K562 (cell line): Measurements from ENCODE around the gene FITM2.

Experiments used
- C11orf30 ChIP-seq: fragments of 450-650 bp; IDR thresholded peaks from 2 replicates; pipeline ENCODE4 v1.6.1; 2016; ENCODE audit warnings: low read depth, mild to moderate bottlenecking
- CREM ChIP-seq: IDR thresholded peaks from 2 replicates; pipeline ENCODE4 v1.6.1; 2014; ENCODE audit warnings: antibody characterized with exemption, low read depth
- CTCF ChIP-seq, 3 experiments: IDR thresholded peaks in 2 of 3; conservative IDR thresholded peaks in 1 of 3; 2 replicates each; pipeline ENCODE4 v1.5.1; 2011 to 2012; ENCODE audit warnings: low read length in 3 of 3, mild to moderate bottlenecking in 3 of 3, control low read depth in 2 of 3, improper control_type of control experiment in 1 of 3, inconsistent platforms in 1 of 3, low read depth in 1 of 3, mixed read lengths in 1 of 3, moderate library complexity in 1 of 3; ENCODE audit not compliant: insufficient read depth in 2 of 3
- EWSR1 ChIP-seq: fragments of 450-650 bp; IDR thresholded peaks from 2 replicates; pipeline ENCODE4 v1.6.1; 2018; ENCODE audit warnings: borderline replicate concordance, mild to moderate bottlenecking, low read depth, moderate library complexity; ENCODE audit not compliant: partially characterized antibody
- FOSL1 ChIP-seq: fragments of 200-800 bp; sonication (Bioruptor generic); conservative IDR thresholded peaks from 2 replicates; pipeline ENCODE4 v1.6.1; 2016; ENCODE audit warnings: missing genetic modification characterization, missing compliant biosample characterization
- MXI1 ChIP-seq: IDR thresholded peaks from 2 replicates; pipeline ENCODE4 v1.6.1; 2011; ENCODE audit warnings: low read depth, mild to moderate bottlenecking, improper control_type of control experiment, low read length
- NR1H2 ChIP-seq: sonication (generic); formaldehyde crosslinking; IDR thresholded peaks from 2 replicates; pipeline ENCODE4 v1.4.0; 2020; ENCODE audit warnings: mild to moderate bottlenecking, missing genetic modification reagents
- TBP ChIP-seq: optimal IDR thresholded peaks from 2 replicates; pipeline ENCODE3; 2011; ENCODE audit warnings: low read depth, low read length, improper control_type of control experiment
- TF ChIP-seq, protein P1 (sequence below): sonication (generic); formaldehyde crosslinking; IDR thresholded peaks from 2 replicates; pipeline ENCODE4 v1.8.1; 2023; ENCODE audit warnings: mild to moderate bottlenecking, missing genetic modification reagents

DNA sequence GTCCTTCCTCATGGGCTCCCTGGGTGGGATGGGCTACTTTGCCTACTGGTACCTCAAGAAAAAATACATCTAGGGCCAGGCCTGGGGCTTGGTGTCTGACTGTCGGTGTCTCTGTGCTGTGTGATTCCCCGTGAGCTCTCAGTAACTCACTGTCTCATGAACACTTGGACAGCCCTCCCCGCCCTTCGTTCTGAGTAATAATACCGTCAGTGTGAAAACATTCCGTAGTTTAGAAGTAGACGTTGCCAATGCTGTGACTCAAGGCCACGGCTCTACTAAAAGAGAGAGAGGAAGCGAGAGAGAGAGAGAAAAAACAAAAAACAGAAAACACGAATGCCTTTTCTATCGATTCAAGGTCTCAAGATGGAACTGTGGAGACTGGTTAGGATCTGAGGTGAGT is 31.8 kb downstream of the FITM2 start:
- TF ChIP-seq, protein P1, sequence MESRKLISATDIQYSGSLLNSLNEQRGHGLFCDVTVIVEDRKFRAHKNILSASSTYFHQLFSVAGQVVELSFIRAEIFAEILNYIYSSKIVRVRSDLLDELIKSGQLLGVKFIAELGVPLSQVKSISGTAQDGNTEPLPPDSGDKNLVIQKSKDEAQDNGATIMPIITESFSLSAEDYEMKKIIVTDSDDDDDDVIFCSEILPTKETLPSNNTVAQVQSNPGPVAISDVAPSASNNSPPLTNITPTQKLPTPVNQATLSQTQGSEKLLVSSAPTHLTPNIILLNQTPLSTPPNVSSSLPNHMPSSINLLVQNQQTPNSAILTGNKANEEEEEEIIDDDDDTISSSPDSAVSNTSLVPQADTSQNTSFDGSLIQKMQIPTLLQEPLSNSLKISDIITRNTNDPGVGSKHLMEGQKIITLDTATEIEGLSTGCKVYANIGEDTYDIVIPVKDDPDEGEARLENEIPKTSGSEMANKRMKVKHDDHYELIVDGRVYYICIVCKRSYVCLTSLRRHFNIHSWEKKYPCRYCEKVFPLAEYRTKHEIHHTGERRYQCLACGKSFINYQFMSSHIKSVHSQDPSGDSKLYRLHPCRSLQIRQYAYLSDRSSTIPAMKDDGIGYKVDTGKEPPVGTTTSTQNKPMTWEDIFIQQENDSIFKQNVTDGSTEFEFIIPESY (CRISPR knock-in tag) = no peak
- TF ChIP-seq CTCF (IDR thresholded peaks at IDR 0.05 in 2 of 3, conservative IDR thresholded peaks at IDR 0.05 in 1 of 3; ENCODE audit: insufficient read depth in 2 of 3, low read depth in 1 of 3, low read length in 3 of 3) = no peak
- no peak for TF ChIP-seq MXI1
- TF ChIP-seq C11orf30 = no peak
- no peak for TF ChIP-seq TBP
- no peak for TF ChIP-seq CREM
- TF ChIP-seq EWSR1 = no peak
- no peak for TF ChIP-seq NR1H2 (CRISPR knock-in tag)
- TF ChIP-seq FOSL1 (tag) = no peak
